HG02678 (cell line): ENCODE results near the gene EMP1.
"Not testable (repeated sequence)": the region's sequence is repeated elsewhere in the genome, so short reads cannot be mapped to it uniquely, and the experiment has no call there.

Experiments used
- ATAC-seq: cut with Tn5 transposase; IDR thresholded peaks from one replicate; pipeline ENCODE4 v1.9.1; 2021; ENCODE audit warnings: mild to moderate bottlenecking, moderate library complexity; ENCODE audit not compliant: unreplicated experiment

EMP1 gene

DNA sequence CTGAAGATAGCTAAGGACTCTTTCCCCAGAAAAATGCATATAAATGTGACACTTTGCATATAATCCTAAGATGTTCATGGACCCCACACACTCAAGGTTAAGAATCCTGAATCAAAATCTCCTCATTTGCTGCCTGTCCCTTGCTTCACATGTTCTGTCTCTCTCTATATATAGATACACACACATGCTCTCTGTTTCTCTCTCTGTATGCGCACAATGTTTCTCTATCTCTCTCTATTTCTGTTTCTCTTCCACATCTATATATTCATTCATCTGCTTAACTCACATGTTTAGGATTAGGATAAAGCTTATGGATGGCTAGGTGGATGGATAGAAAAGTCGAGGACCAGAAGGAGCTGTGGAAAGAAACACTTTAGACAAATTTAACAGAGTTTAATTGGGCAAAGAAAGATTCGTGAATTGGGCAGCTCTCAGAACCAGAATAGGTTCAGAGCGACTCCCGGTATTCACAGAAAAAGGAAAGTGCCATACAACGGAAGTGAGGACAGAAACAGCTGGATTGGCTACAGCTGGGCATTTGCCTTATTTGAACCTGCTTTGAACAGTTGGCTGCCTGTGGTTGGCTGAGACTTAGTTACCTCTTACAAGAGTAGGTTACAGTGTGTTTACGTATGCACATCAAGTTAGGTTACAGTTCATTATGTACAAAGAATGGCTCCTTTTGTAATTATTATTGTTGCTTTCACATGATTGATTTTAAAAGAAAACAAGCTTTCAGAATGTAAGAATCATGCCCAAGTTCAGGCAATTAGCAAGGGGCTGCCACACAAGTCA is 57.6 kb downstream of the EMP1 start:
- ATAC-seq, result no peak

DNA sequence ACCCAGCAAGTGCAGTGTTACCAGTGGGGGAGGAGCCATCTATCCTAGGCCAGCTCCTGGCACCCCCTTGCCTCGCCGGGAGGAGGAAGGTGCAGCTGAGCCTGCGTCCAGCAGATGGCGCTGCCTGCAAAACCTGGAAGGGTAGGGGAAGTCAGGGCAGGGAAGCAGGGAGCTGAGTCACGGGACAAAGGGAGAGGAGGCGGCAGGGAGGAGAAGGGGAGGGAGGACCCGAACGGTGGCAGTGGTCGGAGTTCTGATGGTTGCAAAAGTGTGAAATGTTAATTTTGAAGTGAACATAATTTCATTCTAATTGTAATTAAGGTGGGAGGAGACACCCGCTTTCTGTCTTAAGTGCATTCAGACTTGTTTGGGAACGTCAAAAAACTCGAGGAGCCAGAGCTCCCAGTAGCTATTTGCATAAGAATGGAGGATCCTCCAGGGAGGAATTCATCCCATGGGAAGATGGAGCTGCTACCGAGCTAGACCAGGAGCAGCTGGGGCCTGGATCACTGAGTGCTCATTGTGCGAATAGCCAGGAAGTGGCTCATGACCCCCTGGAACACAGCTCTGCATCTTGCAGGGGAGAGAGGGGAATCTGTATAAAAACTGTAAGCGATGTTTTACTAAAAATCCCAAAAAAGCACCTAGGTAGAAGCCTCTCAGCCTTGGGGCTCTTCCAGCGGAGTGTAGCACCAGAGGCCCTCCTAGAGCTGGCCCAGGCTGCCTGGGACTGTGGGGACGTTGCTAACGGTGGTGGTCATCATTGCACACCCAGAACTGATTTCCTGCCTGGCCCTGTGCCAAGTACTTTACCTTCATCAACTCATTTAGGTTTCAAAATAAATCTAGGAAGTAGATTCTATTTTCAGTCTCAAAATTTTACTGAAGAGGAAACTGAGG is 59.5 kb downstream of the EMP1 start:
- peak; percentile 97 for ATAC-seq

DNA sequence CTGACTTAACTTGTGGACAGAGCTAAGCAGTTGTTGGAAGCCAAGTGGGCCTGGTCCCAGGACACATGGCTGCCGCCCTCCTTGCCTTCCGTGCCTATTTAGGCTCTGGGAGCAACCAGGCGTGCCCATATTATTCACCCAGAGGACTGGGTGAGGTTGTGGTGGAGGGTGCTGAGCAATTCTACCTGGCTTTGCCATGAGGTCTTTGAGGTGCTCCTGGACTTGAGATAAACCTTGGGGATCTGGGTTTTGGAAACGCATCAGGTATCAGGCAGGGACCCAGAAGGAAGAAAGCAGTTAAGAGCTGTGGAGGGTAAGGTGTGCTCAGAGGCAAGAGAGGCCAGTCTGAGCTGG is 60.1 kb downstream of the EMP1 start:
- no peak for ATAC-seq

DNA sequence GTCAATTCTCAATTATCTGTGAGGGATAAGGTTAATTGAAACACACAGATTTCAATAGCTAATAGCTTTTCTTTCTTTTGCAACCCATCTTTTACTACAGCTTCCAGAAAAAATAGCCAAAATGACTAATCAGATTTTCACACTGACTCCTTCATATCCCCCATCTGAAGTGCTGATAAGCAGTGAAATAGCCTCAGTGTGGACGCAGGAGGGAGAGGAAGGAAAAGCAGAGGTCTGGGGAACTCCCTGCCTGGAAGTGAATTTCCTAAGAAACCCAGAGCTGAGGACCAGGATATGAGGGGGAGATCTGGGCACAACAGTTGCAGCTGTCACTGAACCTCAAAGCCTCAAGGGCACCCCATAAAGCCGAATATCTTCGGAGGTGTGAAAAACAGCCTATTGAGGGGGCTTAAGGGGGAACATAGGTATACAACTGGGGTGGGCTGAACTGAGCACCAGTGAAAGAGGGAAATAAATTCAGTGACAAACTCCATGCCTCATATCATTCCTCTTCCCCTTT is 60.9 kb downstream of the EMP1 start:
- ATAC-seq, result no peak

DNA sequence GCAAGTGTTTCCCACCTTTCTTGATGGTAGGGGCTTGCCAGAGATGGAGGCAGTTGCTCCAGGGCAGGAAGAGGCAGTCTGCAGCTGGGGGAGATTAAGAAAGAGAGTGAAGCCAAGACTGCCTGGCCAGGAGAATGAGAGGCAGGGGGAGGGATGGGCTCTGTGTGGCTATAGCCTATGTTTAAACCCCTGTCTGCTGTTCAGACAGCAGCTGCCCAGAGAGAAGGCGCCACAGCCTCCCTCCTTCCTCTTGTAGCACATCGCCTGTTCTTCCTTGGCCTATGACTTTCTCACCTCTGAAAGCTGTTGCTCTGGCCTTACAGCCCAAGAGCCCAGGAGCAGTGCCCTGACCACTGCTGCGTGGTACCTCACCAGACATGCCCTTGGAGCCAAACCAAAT is 61.7 kb downstream of the EMP1 start:
- ATAC-seq, result no peak

DNA sequence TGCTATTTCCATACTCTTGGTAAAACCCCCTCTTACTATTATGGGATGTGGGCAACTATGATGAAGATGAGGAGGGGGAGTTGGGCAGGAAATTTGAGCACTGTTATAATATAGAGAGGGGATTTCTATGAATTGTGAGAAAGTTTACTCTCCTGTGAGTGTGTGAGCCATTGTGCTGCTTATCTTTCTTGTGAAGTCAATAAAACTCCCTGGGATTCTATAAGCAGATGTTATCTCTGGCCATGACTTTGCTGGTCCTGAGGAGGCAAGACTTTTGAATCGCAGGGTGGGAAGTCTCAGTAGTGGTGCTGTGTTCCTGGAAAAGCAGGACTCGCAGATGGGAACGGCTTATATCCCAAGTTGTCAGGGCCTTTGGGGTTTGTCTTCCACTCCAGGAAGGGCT is 62.2 kb downstream of the EMP1 start:
- no peak for ATAC-seq

DNA sequence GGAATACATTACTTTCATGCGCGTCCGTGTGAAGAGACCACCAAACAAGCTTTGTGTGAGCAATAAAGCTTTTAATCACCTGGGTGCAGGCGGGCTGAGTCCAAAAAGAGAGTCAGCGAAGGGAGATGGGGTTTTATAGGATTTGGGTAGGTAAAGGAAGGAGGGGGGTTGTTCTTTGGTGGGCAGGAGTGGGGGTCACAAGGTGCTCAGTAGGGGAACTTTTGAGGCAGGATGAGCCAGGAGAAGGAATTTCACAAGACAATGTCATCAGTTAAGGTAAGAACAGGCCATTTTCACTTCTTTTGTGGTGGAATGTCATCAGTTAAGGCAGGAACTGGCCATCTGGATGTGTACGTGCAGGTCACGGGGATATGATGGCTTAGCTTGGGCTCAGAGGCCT is 63.1 kb downstream of the EMP1 start:
- not testable (repeated sequence) for ATAC-seq

DNA sequence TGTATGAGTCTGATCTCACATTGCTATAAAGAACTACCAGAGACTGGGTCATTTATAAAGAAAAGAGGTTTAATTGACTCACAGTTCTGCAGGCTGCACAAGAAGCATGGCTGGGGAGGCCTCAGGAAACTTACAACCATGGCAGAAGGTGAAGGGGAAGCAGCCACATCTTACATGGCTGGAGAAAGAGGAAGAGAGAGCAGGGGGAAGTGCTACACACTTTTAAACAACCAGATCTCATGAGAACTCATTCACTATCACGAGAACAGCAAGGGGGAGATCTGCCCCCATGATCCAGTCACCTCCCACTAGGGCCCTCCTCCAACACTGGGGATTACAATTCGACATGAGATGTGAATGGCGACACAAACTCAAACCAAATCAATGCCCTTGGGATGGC is 71.3 kb downstream of the EMP1 start:
- not testable (repeated sequence) for ATAC-seq

DNA sequence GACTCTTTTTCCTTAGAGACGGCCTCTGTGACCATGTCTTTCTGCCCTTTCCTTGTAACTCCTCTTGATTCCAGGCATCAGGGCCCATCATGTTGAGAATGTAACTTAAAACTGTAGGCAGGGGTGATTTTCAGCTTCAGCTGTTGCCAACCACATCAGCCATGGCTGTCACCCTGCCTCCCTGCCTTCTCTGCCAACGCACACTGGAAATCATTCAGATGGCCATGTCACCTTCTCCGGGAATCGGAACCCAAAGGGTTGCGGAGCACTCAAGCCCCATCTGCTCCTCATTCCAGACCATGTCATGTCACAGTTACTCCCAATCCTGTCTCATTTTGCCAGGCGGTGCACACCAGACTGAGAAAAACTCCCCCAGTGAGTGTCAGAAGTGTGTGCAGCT is 72.1 kb downstream of the EMP1 start:
- ATAC-seq, result no peak
